GM12892 (cell line): ENCODE measurements around the gene BRINP3.

Source experiments
- POLR2A ChIP-seq: IDR thresholded peaks from 2 replicates; pipeline ENCODE4 v1.6.1; 2011; ENCODE audit warnings: low read depth, low read length, control low read depth
- POLR2AphosphoS5 ChIP-seq: IDR thresholded peaks from 2 replicates; pipeline ENCODE4 v1.6.1; 2011; ENCODE audit warnings: low read depth, low read length, control low read depth
- TAF1 ChIP-seq: IDR thresholded peaks from 2 replicates; pipeline ENCODE4 v1.6.1; 2011; ENCODE audit warnings: low read depth, mild to moderate bottlenecking, control low read depth, low read length, borderline replicate concordance

DNA sequence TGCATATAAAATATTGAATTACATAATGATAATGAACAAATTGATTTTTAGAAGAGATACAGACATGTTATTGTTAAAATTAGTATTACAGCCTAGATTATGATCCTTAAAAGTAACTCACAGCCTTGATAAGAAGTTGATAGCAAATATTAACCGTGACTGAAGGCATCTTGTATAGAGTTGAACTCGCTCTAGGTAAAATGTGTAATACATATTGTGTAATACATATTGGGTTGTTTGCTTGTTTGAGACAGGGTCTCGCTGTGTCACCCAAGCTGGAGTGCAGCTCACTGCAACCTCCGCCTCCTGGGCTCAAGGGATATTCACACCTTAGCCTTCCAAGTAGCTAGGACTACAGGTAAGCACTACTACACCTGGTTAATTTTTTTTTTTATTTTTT is 269.9 kb downstream of the BRINP3 start:
- TF ChIP-seq POLR2A (no peak), TAF1 (no peak), POLR2AphosphoS5 (no peak)
